OCI-LY7 (cell line): ENCODE data around the gene LRP10. TPM values are rescaled to one million over a fixed set of nuclear protein-coding genes. Genes with fewer than 3 reads are reported as not detected.
"Not testable (repeated sequence)": the region's sequence is repeated elsewhere in the genome, so short reads cannot be mapped to it uniquely, and the experiment has no call there.

Source experiments
- BruUV-seq: library from RNA; stranded (reverse); fragments of 400-500 nt; replicated peaks from 2 replicates; lab custom pipeline; 2021; lab: Mats Ljungman, UMichigan
- CTCF ChIA-PET: fragments of 300-600 bp; sonication (Branson Sonifier 250); formaldehyde crosslinking; loops from one replicate; lab custom pipeline; 2022; ENCODE audit warnings: antibody characterized with exemption; ENCODE audit not compliant: unreplicated experiment; lab: Charles Lee
- POLR2A ChIA-PET: fragments of 300-600 bp; sonication (Branson Sonifier 250); formaldehyde crosslinking; loops from one replicate; lab custom pipeline; 2022; ENCODE audit warnings: antibody characterized with exemption; lab: Charles Lee
- DNase-seq: peaks from one replicate; pipeline ENCODE4 v3.0.0-alpha.2; 2015; ENCODE audit warnings: low spot score
- H2AFZ ChIP-seq: fragments of 200-600 bp; sonication (generic), shearing (Covaris generic); 2 replicates; pipeline ENCODE4 v1.6.1; 2014; ENCODE audit warnings: mild to moderate bottlenecking, antibody characterized with exemption, low read length, moderate library complexity
- H3K27ac ChIP-seq: fragments of 200-600 bp; sonication (generic); 2 replicates; pipeline ENCODE4 v1.5.1; 2014; ENCODE audit warnings: mixed run types, low read depth, mild to moderate bottlenecking, moderate library complexity, low read length, inconsistent platforms; ENCODE audit not compliant: poor library complexity, severe bottlenecking
- H3K36me3 ChIP-seq: fragments of 200-600 bp; sonication (generic); 2 replicates; pipeline ENCODE4 v1.6.1; 2014; ENCODE audit warnings: mild to moderate bottlenecking, antibody characterized with exemption, low read length, moderate library complexity, mixed read lengths; ENCODE audit not compliant: insufficient read depth
- H3K4me1 ChIP-seq: fragments of 200-600 bp; sonication (generic); 2 replicates; pipeline ENCODE4 v1.5.1; 2014; ENCODE audit warnings: mild to moderate bottlenecking, low read length; ENCODE audit not compliant: insufficient read depth, poor library complexity, severe bottlenecking
- H3K4me2 ChIP-seq: fragments of 200-600 bp; sonication (generic); 2 replicates; pipeline ENCODE4 v1.6.1; 2014; ENCODE audit warnings: mild to moderate bottlenecking, low read length
- H3K4me3 ChIP-seq: fragments of 200-600 bp; sonication (generic); 2 replicates; pipeline ENCODE4 v1.5.1; 2014; ENCODE audit warnings: mild to moderate bottlenecking, low read depth, low read length; ENCODE audit not compliant: poor library complexity, severe bottlenecking
- H3K79me2 ChIP-seq: fragments of 200-600 bp; sonication (generic); 2 replicates; pipeline ENCODE4 v1.6.1; 2016; ENCODE audit warnings: low read depth, mild to moderate bottlenecking, low read length, moderate library complexity, mixed read lengths; ENCODE audit not compliant: insufficient read depth
- H3K9me2 ChIP-seq: fragments of 200-600 bp; sonication (generic); 2 replicates; pipeline ENCODE4 v1.6.1; 2016; ENCODE audit warnings: mild to moderate bottlenecking, low read length, mixed read lengths; ENCODE audit not compliant: insufficient read depth
- H3K9me3 ChIP-seq: fragments of 200-600 bp; sonication (generic); 2 replicates; pipeline ENCODE4 v1.6.1; 2014; ENCODE audit warnings: mild to moderate bottlenecking, mixed run types, low read length, mixed read lengths
- H4K20me1 ChIP-seq: fragments of 200-600 bp; sonication (generic); 2 replicates; pipeline ENCODE4 v1.6.1; 2014; ENCODE audit warnings: mild to moderate bottlenecking, antibody characterized with exemption, low read length, moderate library complexity, mixed read lengths; ENCODE audit not compliant: insufficient read depth
- CTCF ChIP-seq: fragments of 200-600 bp; sonication (generic); conservative IDR thresholded peaks from 2 replicates; pipeline ENCODE4 v1.5.1; 2014; ENCODE audit warnings: mild to moderate bottlenecking, antibody characterized with exemption, low read length, moderate library complexity, mixed read lengths
- EZH2phosphoT487 ChIP-seq: fragments of 200-600 bp; sonication (generic); IDR thresholded peaks from 2 replicates; pipeline ENCODE4 v1.6.1; 2018; ENCODE audit warnings: low read depth, borderline replicate concordance, mild to moderate bottlenecking, mixed run types, antibody characterized with exemption, low read length, moderate library complexity, mixed read lengths
- intact Hi-C: fragments of 100-400 bp; cut with micrococcal nuclease; formaldehyde crosslinking; loops from one replicate; pipeline ENCODE4 v1.10.0; 2022; ENCODE audit not compliant: unreplicated experiment
- total RNA-seq, 2 experiments: library from RNA; depleted of rRNA in 1 of 2; stranded (reverse); fragments of >200 nt in 1 of 2; shearing (Covaris generic) in 1 of 2; gene quantifications; 2 replicates each; pipeline ENCODE4 v1.2.3, GENCODE V29; 2014 to 2022

The LRP10 gene
- total RNA-seq, 2 experiments from 2014 or later, result 25.5 to 55.1 TPM

- Histone ChIP-seq H3K4me1 (peaks cover 13% of the 10 kb centered on the region), H3K4me2 (no peak overlapping the region), H2AFZ (no peak overlapping the region), H3K9me3 (no peaks in the 10 kb centered on the region), H3K79me2 (no peaks in the 10 kb centered on the region), H3K27ac (no peak overlapping the region), H3K4me3 (no peak overlapping the region), H3K9me2 (no peaks in the 10 kb centered on the region), H3K36me3 (no peaks in the 10 kb centered on the region), H4K20me1 (no peaks in the 10 kb centered on the region)
- CTCF ChIA-PET, result interaction anchor here (0.7 to 1.0 kb wide), 3 partner anchors 10 to 285 kb away, joined by 3 to 4 read pairs (median 3); partner anchors contain the start of gene LRP10
- intact Hi-C loops, result loop anchor here (5.0 kb wide), 1 partner anchor 268 kb away; the partner anchor contains the start of gene DAD1
- no TSS peak for BruUV-seq
- POLR2A ChIA-PET, result interaction anchor here (0.6 to 6.0 kb wide), 12 partner anchors 9 to 81 kb away, joined by 3 to 42 read pairs (median 3); partner anchors contain the start of genes LRP10 and RBM23
- DNase-seq, result no peak
- TF ChIP-seq EZH2phosphoT487, result no peak
- no peak for TF ChIP-seq CTCF
Measured at GRCh38 chr14:22854963-22855724, 16.4 kb upstream of the LRP10 start.

- Histone ChIP-seq H3K4me2 (no peak overlapping the region), H2AFZ (no peak overlapping the region), H3K4me1 (peaks cover 13% of the 10 kb centered on the region), H3K9me2 (no peaks in the 10 kb centered on the region), H4K20me1 (no peaks in the 10 kb centered on the region), H3K79me2 (no peaks in the 10 kb centered on the region), H3K4me3 (no peak overlapping the region), H3K9me3 (no peaks in the 10 kb centered on the region), H3K36me3 (no peaks in the 10 kb centered on the region), H3K27ac (no peak overlapping the region)
- no peak for TF ChIP-seq EZH2phosphoT487
- DNase-seq, result no peak
- no TSS peak for BruUV-seq
- ChIA-PET POLR2A (no interaction called here), CTCF (no interaction called here)
- intact Hi-C loops, result no loop called here
Measured at GRCh38 chr14:22856428-22856827, 15.1 kb upstream of the LRP10 start.

DNA sequence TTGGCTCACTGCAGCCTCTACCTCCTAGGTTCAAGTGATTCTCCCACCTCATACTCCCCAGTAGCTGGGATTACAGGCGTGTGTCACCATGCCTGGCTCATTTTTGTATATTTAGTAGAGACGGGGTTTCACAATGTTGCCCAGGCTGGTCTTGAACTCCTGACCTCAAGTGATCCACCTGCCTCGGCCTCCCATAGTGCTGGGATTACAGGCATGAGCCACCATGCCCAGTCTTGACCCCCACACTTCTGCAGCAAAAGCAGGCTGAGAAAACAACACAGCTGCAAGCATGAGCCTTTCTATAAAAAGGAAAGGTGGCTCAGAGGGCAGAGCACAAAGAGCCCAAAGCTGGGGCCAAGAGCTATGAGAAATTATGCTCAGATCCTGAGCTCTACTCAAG is 11.2 kb upstream of the LRP10 start:
- H3K4me3 ChIP-seq, H3K79me2 ChIP-seq, H3K9me3 ChIP-seq, H3K9me2 ChIP-seq, H3K4me1 ChIP-seq, DNase-seq, BruUV-seq, intact Hi-C loops, H3K36me3 ChIP-seq, H2AFZ ChIP-seq, H4K20me1 ChIP-seq, H3K4me2 ChIP-seq, H3K27ac ChIP-seq: not testable (repeated sequence)
- CTCF ChIA-PET, result interaction anchor here (0.6 kb wide), 1 partner anchor 271 kb away, joined by 4 read pairs; no protein-coding TSS in a partner anchor
- POLR2A ChIA-PET, result interaction anchor here (0.6 to 1.5 kb wide), 12 partner anchors 11 to 509 kb away, joined by 3 to 9 read pairs (median 3); partner anchors contain the start of genes BCL2L2 and LRP10
